ENCODE results near the gene WNT9B. TPM values are rescaled to one million over a fixed set of nuclear protein-coding genes. Genes with fewer than 3 reads are reported as not detected.

The WNT9B gene
- total RNA-seq, 4 donors from 2014 or later: not detected

DNA sequence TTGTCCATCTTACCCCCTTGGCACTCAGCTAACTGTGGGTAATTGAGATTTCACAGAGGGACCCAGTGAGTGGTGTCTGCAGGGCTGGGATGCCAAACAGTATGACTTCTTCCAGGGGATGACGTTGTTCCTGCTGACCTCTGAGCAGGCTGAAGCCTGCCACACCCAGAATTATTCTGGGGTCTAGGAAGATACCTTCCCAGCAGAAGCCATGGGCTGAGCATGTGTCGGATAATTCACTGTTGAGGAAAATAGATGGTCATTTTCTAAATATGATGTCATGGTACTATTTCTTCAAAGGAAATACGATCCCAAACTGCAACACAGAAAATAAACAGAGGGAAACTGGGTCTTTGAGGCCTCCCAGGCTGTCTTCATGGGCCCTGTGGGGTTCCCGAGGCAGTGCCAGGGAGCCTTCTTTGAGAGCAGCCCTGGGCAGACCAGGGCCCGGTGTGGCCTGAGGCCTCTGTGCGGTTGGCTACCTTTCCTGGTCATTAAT is 17.4 kb downstream of the WNT9B start:
- Histone ChIP-seq H3K27me3 (no peaks in the 10 kb centered on the region), H3K9me3 (no peaks in the 10 kb centered on the region), H3K36me3 (no peaks in the 10 kb centered on the region), H3K27ac (no peak overlapping the region), H3K4me1 (peaks cover 0 to 10% (median 2%) of the 10 kb centered on the region in 4 donors), H3K4me3 (no peak overlapping the region)
- DNase-seq: no peak
- 73% methylated on average over 6 of the region's 6 CpGs; no CpG with 5 or more reads in 1 of the 2 donors for WGBS, 2 donors (ENCODE audit: low coverage in 1 of 2)
- intact Hi-C loops (cut with DNase I; ENCODE audit: low total_unique reads): no loop called here
- in situ Hi-C loops (cut with MboI; ENCODE audit: low pct_ligation_motif_present in 1 of 4, low pct_unique_long_range_greater_than_20kb in 1 of 4, low sequenced_read_pairs in 3 of 4): no loop called here
- TF ChIP-seq, protein P1, sequence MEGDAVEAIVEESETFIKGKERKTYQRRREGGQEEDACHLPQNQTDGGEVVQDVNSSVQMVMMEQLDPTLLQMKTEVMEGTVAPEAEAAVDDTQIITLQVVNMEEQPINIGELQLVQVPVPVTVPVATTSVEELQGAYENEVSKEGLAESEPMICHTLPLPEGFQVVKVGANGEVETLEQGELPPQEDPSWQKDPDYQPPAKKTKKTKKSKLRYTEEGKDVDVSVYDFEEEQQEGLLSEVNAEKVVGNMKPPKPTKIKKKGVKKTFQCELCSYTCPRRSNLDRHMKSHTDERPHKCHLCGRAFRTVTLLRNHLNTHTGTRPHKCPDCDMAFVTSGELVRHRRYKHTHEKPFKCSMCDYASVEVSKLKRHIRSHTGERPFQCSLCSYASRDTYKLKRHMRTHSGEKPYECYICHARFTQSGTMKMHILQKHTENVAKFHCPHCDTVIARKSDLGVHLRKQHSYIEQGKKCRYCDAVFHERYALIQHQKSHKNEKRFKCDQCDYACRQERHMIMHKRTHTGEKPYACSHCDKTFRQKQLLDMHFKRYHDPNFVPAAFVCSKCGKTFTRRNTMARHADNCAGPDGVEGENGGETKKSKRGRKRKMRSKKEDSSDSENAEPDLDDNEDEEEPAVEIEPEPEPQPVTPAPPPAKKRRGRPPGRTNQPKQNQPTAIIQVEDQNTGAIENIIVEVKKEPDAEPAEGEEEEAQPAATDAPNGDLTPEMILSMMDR (IDR thresholded peaks at IDR 0.05): no peak
- TF ChIP-seq POLR2A (IDR thresholded peaks at IDR 0.05): no peak
- no peak for TF ChIP-seq POLR2AphosphoS5 (IDR thresholded peaks at IDR 0.05)
- no peak for TF ChIP-seq EP300 (IDR thresholded peaks at IDR 0.05; ENCODE audit: low read depth)

DNA sequence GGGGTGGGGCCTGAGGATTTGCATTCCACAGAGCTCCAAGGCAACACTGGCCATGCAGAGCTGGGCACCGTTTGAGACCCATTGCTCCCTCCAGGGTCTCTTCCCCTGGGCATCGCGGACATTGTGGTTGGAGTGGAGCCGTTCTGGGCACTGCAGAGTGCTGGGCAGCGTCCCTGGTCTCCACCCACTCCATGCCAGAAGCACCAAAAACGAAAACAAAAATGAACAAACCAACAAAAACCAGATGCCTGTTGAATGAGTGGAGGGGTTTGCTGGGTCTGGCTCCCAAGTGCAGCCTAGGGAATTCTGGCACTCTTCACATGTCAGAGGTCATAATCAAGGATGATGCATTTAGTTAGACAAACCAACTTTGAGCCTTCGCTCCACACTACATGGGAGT is 17.9 kb downstream of the WNT9B start:
- H3K9me3 ChIP-seq: no peaks in the 10 kb centered on the region
- H3K27me3 ChIP-seq: no peaks in the 10 kb centered on the region
- in situ Hi-C loops (cut with MboI; ENCODE audit: low pct_ligation_motif_present in 1 of 4, low pct_unique_long_range_greater_than_20kb in 1 of 4, low sequenced_read_pairs in 3 of 4): no loop called here
- H3K27ac ChIP-seq: no peak overlapping the region
- H3K36me3 ChIP-seq: no peaks in the 10 kb centered on the region
- no peak overlapping the region for H3K4me3 ChIP-seq
- H3K4me1 ChIP-seq: peaks cover 0 to 10% (median 2%) of the 10 kb centered on the region in 4 donors
- DNase-seq: no peak
- TF ChIP-seq, protein P1 (IDR thresholded peaks at IDR 0.05): no peak
- TF ChIP-seq POLR2A (IDR thresholded peaks at IDR 0.05): no peak
- TF ChIP-seq EP300 (IDR thresholded peaks at IDR 0.05; ENCODE audit: low read depth): no peak
- TF ChIP-seq POLR2AphosphoS5 (IDR thresholded peaks at IDR 0.05): no peak
- intact Hi-C loops (cut with DNase I; ENCODE audit: low total_unique reads): no loop called here
- 74 to 80% methylated on average over 2 to 7 of the region's 7 CpGs for WGBS, 2 donors (ENCODE audit: low coverage in 1 of 2)

DNA sequence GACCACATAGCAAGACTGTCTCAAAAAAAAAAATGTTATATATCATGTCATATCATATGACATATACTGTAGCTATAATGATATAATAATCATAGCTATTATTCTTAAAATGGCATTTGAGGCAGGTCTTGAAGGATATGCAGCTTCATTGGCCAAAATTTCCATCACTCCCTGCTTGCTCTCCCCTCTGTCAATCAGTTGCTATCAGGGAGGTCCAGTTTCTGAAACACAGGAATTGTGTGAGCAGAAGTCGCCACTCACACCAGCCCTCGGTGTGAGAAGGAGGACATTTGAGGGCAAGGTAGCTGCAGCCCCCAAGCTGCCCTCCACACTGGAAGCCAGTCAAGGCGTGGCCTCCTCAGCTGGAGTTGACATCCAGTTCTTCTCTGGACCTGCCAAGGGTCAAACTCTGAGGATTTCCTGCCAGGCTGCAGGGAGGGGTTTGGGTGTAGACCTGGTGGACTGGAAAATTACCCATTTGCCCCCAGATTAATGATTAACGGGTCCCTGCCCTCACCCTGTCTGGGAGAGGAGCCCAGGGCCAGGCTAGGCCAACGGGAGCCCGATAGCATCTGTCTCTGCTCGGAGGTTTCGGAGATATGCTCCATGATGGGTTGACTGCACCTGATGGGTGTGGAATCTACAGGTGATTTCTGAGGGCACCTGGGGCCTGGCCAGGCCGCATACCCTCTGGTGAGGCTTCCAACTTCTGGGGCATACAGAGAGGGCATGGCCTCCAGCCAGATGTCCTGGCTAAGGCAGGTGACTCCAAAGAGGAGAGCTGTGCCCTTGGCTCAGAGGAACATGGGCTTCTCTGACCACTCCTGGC is 18.8 kb downstream of the WNT9B start:
- peak overlapping the region in 1 of 4 donors; percentile 40 for H3K27ac ChIP-seq
- no peaks in the 10 kb centered on the region for H3K9me3 ChIP-seq
- peaks cover 0 to 10% (median 2%) of the 10 kb centered on the region in 4 donors for H3K4me1 ChIP-seq
- in situ Hi-C loops (cut with MboI; ENCODE audit: low pct_ligation_motif_present in 1 of 4, low pct_unique_long_range_greater_than_20kb in 1 of 4, low sequenced_read_pairs in 3 of 4): no loop called here
- intact Hi-C loops (cut with DNase I; ENCODE audit: low total_unique reads): no loop called here
- peak; percentile 55 for DNase-seq
- no peak overlapping the region for H3K4me3 ChIP-seq
- H3K27me3 ChIP-seq: no peaks in the 10 kb centered on the region
- 53% methylated on average over 9 of the region's 9 CpGs; no CpG with 5 or more reads in 1 of the 2 donors for WGBS, 2 donors (ENCODE audit: low coverage in 1 of 2)
- no peaks in the 10 kb centered on the region for H3K36me3 ChIP-seq
- TF ChIP-seq, protein P1 (IDR thresholded peaks at IDR 0.05): no peak
- TF ChIP-seq POLR2AphosphoS5 (IDR thresholded peaks at IDR 0.05) (no peak), EP300 (IDR thresholded peaks at IDR 0.05; ENCODE audit: low read depth) (no peak), POLR2A (IDR thresholded peaks at IDR 0.05) (no peak)

DNA sequence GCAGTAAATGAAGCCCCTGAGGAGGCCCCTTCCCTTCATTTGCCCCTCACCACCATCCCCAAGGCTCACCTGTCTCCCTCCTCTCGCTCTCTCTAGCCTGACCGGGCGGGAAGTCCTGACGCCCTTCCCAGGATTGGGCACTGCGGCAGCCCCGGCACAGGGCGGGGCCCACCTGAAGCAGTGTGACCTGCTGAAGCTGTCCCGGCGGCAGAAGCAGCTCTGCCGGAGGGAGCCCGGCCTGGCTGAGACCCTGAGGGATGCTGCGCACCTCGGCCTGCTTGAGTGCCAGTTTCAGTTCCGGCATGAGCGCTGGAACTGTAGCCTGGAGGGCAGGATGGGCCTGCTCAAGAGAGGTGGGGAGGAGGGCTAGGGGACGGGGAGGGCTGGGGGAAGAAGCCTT is 21.0 kb downstream of the WNT9B start:
- Histone ChIP-seq H3K36me3 (no peaks in the 10 kb centered on the region), H3K9me3 (no peaks in the 10 kb centered on the region), H3K4me3 (no peak overlapping the region), H3K27me3 (no peaks in the 10 kb centered on the region), H3K4me1 (peaks cover 0 to 10% (median 2%) of the 10 kb centered on the region in 4 donors), H3K27ac (no peak overlapping the region)
- TF ChIP-seq POLR2AphosphoS5 (IDR thresholded peaks at IDR 0.05) (no peak), EP300 (IDR thresholded peaks at IDR 0.05; ENCODE audit: low read depth) (no peak), POLR2A (IDR thresholded peaks at IDR 0.05) (no peak)
- TF ChIP-seq, protein P1 (IDR thresholded peaks at IDR 0.05): no peak
- no peak for DNase-seq
- 85% methylated on average over 16 of the region's 16 CpGs; no CpG with 5 or more reads in 1 of the 2 donors for WGBS, 2 donors (ENCODE audit: low coverage in 1 of 2)
- in situ Hi-C loops (cut with MboI; ENCODE audit: low pct_ligation_motif_present in 1 of 4, low pct_unique_long_range_greater_than_20kb in 1 of 4, low sequenced_read_pairs in 3 of 4) (no loop called here), intact Hi-C loops (cut with DNase I; ENCODE audit: low total_unique reads) (no loop called here)
